ENCODE measurements around the gene TPO.

TPO gene

DNA sequence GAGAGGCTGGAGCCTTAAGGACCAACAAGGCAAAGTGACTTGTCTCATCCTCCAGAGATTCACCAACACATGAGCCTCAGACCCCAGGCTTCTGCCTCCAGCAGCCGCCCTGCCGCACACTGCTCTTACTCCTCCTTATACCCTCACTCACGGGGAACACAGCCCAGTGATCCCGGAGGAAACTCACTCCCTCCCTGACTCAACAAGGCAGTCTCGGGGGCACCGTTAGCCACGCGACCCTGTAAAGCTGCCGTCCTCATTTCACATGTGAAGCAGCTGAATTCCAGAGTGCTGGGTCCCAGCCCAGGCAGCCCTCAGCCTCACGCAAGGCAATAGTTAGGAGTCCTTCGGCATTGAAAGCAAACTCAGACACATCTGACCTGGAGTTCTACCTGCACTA lies 129.7 kb downstream of the TPO start:
- Histone ChIP-seq H3K4me3 (ENCODE audit: low read length) (no peak overlapping the region), H3K27me3 (replicated peaks; ENCODE audit: insufficient read depth, low read length) (no peaks in the 10 kb centered on the region), H4K20me1 (ENCODE audit: insufficient read depth, low read length) (no peaks in the 10 kb centered on the region), H3F3A (ENCODE audit: insufficient read depth, low read length) (no peaks in the 10 kb centered on the region), H3K36me3 (replicated peaks; ENCODE audit: insufficient read depth, low read length) (no peaks in the 10 kb centered on the region), H3K9ac (ENCODE audit: low read length) (no peak overlapping the region), H3K4me1 (ENCODE audit: low read length) (no peaks in the 10 kb centered on the region), H3K9me3 (replicated peaks; ENCODE audit: insufficient read depth, low read length) (no peaks in the 10 kb centered on the region), H3K27ac (ENCODE audit: low read length) (no peak overlapping the region), H3K4me2 (ENCODE audit: low read depth, low read length) (no peak overlapping the region), H3K79me2 (ENCODE audit: low read length) (no peaks in the 10 kb centered on the region), H3K9me2 (replicated peaks; ENCODE audit: insufficient read depth, low read length) (no peaks in the 10 kb centered on the region), H2AFZ (ENCODE audit: low read length) (no peak overlapping the region)
- no peak for TF ChIP-seq EZH2 (optimal IDR thresholded peaks at IDR 0.05; ENCODE audit: low read depth, low read length)
- TF ChIP-seq, protein P1, sequence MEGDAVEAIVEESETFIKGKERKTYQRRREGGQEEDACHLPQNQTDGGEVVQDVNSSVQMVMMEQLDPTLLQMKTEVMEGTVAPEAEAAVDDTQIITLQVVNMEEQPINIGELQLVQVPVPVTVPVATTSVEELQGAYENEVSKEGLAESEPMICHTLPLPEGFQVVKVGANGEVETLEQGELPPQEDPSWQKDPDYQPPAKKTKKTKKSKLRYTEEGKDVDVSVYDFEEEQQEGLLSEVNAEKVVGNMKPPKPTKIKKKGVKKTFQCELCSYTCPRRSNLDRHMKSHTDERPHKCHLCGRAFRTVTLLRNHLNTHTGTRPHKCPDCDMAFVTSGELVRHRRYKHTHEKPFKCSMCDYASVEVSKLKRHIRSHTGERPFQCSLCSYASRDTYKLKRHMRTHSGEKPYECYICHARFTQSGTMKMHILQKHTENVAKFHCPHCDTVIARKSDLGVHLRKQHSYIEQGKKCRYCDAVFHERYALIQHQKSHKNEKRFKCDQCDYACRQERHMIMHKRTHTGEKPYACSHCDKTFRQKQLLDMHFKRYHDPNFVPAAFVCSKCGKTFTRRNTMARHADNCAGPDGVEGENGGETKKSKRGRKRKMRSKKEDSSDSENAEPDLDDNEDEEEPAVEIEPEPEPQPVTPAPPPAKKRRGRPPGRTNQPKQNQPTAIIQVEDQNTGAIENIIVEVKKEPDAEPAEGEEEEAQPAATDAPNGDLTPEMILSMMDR (IDR thresholded peaks at IDR 0.05; ENCODE audit: low read length), result no peak
- TF ChIP-seq EZH2phosphoT487 (IDR thresholded peaks at IDR 0.05; ENCODE audit: low read length), result no peak
- DNase-seq, result no peak

- Histone ChIP-seq H3K27me3 (replicated peaks; ENCODE audit: insufficient read depth, low read length) (no peaks in the 10 kb centered on the region), H3K9ac (ENCODE audit: low read length) (no peak overlapping the region), H3K4me3 (ENCODE audit: low read length) (no peak overlapping the region), H3K4me2 (ENCODE audit: low read depth, low read length) (no peak overlapping the region), H3K79me2 (ENCODE audit: low read length) (no peaks in the 10 kb centered on the region), H2AFZ (ENCODE audit: low read length) (no peak overlapping the region), H3K4me1 (ENCODE audit: low read length) (no peaks in the 10 kb centered on the region), H3K27ac (ENCODE audit: low read length) (no peak overlapping the region), H3F3A (ENCODE audit: insufficient read depth, low read length) (no peaks in the 10 kb centered on the region), H3K9me3 (replicated peaks; ENCODE audit: insufficient read depth, low read length) (no peaks in the 10 kb centered on the region), H3K9me2 (replicated peaks; ENCODE audit: insufficient read depth, low read length) (no peaks in the 10 kb centered on the region), H3K36me3 (replicated peaks; ENCODE audit: insufficient read depth, low read length) (no peaks in the 10 kb centered on the region), H4K20me1 (ENCODE audit: insufficient read depth, low read length) (no peaks in the 10 kb centered on the region)
- TF ChIP-seq, protein P1 (IDR thresholded peaks at IDR 0.05; ENCODE audit: low read length), result no peak
- TF ChIP-seq EZH2phosphoT487 (IDR thresholded peaks at IDR 0.05; ENCODE audit: low read length), result no peak
- TF ChIP-seq EZH2 (optimal IDR thresholded peaks at IDR 0.05; ENCODE audit: low read depth, low read length), result no peak
- DNase-seq, result no peak
These were observed 130.7 kb downstream of the TPO start for GRCh38 chr2:1543776-1544477.

GRCh38 chr2:1544478-1545069 lies 131.3 kb downstream of the TPO start:
- TF ChIP-seq, protein P1 (IDR thresholded peaks at IDR 0.05; ENCODE audit: low read length), result no peak
- no peak for TF ChIP-seq EZH2 (optimal IDR thresholded peaks at IDR 0.05; ENCODE audit: low read depth, low read length)
- no peak for TF ChIP-seq EZH2phosphoT487 (IDR thresholded peaks at IDR 0.05; ENCODE audit: low read length)
- no peaks in the 10 kb centered on the region for H3F3A ChIP-seq (ENCODE audit: insufficient read depth, low read length)
- H3K4me2 ChIP-seq (ENCODE audit: low read depth, low read length), result no peak overlapping the region
- H4K20me1 ChIP-seq (ENCODE audit: insufficient read depth, low read length), result no peaks in the 10 kb centered on the region
- H3K9me3 ChIP-seq (replicated peaks; ENCODE audit: insufficient read depth, low read length), result no peaks in the 10 kb centered on the region
- H3K4me1 ChIP-seq (ENCODE audit: low read length), result no peaks in the 10 kb centered on the region
- no peaks in the 10 kb centered on the region for H3K9me2 ChIP-seq (replicated peaks; ENCODE audit: insufficient read depth, low read length)
- no peak overlapping the region for H3K4me3 ChIP-seq (ENCODE audit: low read length)
- no peak overlapping the region for H3K9ac ChIP-seq (ENCODE audit: low read length)
- no peaks in the 10 kb centered on the region for H3K79me2 ChIP-seq (ENCODE audit: low read length)
- H2AFZ ChIP-seq (ENCODE audit: low read length), result no peak overlapping the region
- H3K27ac ChIP-seq (ENCODE audit: low read length), result no peak overlapping the region
- no peaks in the 10 kb centered on the region for H3K27me3 ChIP-seq (replicated peaks; ENCODE audit: insufficient read depth, low read length)
- no peaks in the 10 kb centered on the region for H3K36me3 ChIP-seq (replicated peaks; ENCODE audit: insufficient read depth, low read length)
- no peak for DNase-seq

Measured in MM.1S (cell line).